GM19025 (cell line): ENCODE measurements around the gene ATP5PD.
"Not testable (repeated sequence)": the region's sequence is repeated elsewhere in the genome, so short reads cannot be mapped to it uniquely, and the experiment has no call there.

Experiments used
- ATAC-seq: cut with Tn5 transposase; IDR thresholded peaks from one replicate; pipeline ENCODE4 v1.9.1; 2021; ENCODE audit warnings: mild to moderate bottlenecking, low read depth, moderate library complexity; ENCODE audit not compliant: unreplicated experiment

The ATP5PD gene

GRCh38 chr17:75059369-75060345 lies 12.9 kb upstream of the ATP5PD start:
- no peak for ATAC-seq

GRCh38 chr17:75051941-75052340 lies 5.2 kb upstream of the ATP5PD start:
- ATAC-seq: no peak

- ATAC-seq: no peak
These were observed 2.9 kb upstream of the ATP5PD start for GRCh38 chr17:75049706-75050105.

- ATAC-seq: no peak
These were observed 2.3 kb upstream of the ATP5PD start for GRCh38 chr17:75049057-75049456.

- no peak for ATAC-seq
These were observed 1.6 kb upstream of the ATP5PD start for GRCh38 chr17:75048249-75048878.

- ATAC-seq: peak; percentile 8
These were observed 779 bp upstream of the ATP5PD start for GRCh38 chr17:75047398-75048098.

DNA sequence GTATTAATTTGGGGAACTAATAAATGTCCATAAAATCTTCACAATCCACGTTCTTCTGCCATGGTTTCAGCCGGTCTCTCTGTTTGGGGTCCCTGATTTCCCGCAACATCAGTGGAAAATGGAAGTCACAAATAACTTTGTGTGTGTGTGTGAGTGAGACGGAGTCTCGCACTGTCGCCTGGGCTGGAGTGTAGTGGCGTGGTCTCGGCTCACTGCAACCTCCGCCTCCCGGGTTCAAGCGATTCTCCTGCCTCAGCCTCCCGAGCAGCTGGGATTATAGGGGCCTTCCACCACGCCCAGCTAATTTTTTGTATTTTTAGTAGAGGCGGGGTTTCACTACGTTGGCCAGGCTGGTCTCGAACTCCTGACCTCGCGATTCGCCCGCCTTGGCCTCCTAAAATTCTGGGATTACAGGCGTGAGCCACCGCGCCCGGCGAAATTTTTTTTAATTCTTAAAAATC lies 793 bp downstream of the ATP5PD start:
- not testable (repeated sequence) for ATAC-seq

DNA sequence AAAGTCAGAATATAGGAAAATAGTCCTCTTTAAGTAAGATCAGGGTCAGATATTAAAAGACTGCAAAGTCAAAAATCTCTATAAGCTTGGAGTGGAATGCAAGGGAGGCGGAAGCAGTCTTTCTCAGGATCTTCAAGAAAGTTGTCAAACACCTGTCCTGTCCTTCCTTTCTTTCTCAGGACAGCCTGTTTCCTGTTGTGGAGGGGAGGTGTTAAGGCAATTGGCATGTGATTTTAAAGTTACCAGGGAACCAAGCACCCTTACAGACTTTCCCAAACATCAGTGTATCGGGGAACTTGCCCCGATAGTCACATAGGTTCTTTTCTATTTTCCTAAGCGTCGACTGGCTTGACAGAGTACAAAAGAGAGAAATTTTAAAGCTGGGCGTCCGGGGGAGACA lies 2.1 kb downstream of the ATP5PD start:
- no peak for ATAC-seq

DNA sequence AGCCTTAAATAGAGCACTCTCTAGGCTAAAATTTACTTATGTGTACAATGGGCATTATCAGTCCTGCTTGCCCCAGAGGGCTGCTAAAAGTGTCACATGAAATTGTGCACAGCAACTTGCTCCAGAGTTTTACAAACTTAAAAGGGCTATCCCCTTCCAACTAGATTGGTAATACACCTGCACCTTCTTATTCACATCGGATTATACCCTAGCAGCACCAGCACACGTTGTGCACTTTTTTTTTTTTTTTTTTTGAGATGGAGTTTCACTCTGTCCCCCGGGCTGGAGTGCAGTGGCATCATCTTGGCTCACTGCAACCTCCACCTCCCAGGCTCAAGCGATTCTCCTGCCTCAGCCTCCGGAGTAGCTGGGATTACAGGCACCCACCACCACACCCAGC lies 3.0 kb downstream of the ATP5PD start:
- not testable (repeated sequence) for ATAC-seq

GRCh38 chr17:75041656-75042280 lies 5.0 kb downstream of the ATP5PD start:
- ATAC-seq: no peak

- no peak for ATAC-seq
These were observed 7.5 kb downstream of the ATP5PD start for GRCh38 chr17:75039238-75039637.

GRCh38 chr17:75036643-75037268 lies 10.0 kb downstream of the ATP5PD start:
- no peak for ATAC-seq

GRCh38 chr17:75034236-75034908 lies 12.4 kb downstream of the ATP5PD start:
- ATAC-seq: no peak

GRCh38 chr17:75033346-75034235 lies 13.2 kb downstream of the ATP5PD start:
- no peak for ATAC-seq

GRCh38 chr17:75032720-75033280 lies 14.0 kb downstream of the ATP5PD start:
- ATAC-seq: no peak

DNA sequence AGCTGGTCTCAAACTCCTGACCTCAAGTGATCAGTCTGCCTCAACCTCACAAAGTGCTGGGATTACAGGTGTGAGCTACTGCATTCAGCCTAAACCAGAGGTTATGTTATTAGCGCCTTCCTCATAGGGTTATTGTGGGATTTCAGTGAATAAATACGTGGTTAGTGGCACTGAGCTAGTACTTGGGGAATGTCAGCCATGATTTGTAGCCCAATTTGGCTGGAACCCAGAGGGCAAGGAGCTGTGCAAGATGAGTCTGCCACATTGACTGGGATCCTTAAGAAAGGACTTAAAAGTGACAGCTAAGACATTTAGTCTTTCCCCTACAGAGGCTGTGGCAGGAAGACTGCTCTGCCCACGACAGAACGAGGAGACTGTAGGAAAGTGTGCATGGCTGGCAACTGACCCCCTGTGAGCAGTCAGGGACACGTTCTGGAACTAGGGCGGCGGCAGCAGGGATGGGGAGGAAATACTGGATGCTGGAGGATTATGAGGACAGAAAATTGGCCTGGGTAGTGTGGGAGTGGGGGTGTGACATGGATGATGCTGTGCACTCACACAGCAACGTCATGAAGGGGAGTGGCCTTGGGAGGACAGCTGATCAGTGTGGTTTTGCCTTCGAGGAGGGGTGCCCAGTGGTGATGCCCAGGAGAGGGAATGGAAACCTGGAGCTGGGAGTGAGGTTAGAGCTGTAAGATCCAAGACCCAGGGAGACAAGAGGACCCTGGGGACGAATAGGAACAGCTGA lies 14.6 kb downstream of the ATP5PD start:
- ATAC-seq: no peak

DNA sequence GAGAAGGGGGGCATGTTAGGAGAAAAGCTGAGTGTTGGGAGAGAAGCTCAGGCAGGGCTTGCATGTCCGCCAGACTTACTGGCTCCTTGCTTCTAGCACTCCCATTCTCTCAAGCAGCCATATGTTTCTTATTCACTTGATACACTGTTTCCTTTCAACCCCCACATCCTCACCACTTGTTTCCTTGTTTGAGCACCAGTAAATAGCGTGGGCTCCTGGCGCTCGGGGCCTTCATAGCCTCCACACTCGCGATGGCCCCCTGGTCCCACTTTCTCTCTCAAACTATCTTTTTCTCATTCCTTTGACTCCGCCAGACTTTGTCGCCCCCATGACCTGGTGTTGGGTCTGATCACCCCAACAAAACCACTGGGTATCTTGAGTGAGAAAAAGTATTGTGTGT lies 16.6 kb downstream of the ATP5PD start:
- no peak for ATAC-seq

DNA sequence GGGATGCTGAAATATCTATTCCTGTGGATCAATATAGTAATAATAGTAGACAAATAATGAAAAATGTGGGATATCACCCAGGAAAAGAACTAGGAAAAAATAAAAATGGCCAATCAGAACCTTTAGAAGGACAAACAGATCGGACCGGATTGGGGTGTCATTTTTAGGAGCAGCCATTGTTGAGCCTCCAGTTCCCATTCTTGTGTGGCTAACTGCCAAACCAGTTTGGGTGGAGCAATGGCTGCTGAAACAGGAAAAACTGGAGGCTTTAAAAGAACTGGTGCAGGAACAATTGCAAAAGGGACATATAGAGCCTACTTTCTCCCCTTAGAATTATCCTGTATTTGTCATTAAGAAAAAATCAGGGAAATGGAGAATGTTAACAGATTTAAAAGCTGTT lies 20.1 kb downstream of the ATP5PD start:
- ATAC-seq: not testable (repeated sequence)
